IMR-90 (cell line): Measurements from ENCODE around the gene PRRC2A. TPM values are rescaled to one million over a fixed set of nuclear protein-coding genes. Genes with fewer than 3 reads are reported as not detected.
A peak's percentile ranks its signal among the peaks of the same experiment; 100 is the strongest.

Experiments
- ATAC-seq: fragments of 200-7000 bp; cut with Tn5 transposase; 2 replicates; pipeline ENCODE4 v1.9.1; 2020; ENCODE audit warnings: low read depth, mild to moderate bottlenecking, moderate library complexity
- BruUV-seq: library from RNA; stranded (reverse); fragments of 400-500 nt; replicated peaks from 2 replicates; lab custom pipeline; 2021; lab: Mats Ljungman, UMichigan
- CTCF ChIA-PET: fragments of 300-600 bp; formaldehyde crosslinking; extraction: SDS; loops from one replicate; lab custom pipeline; 2021; ENCODE audit warnings: antibody characterized with exemption; lab: Yijun Ruan, JAX
- POLR2A ChIA-PET: fragments of 300-600 bp; sonication (Branson Sonifier 250); formaldehyde crosslinking; loops from one replicate; lab custom pipeline; 2022; ENCODE audit warnings: antibody characterized with exemption; ENCODE audit not compliant: unreplicated experiment; lab: Charles Lee
- DNase-seq: peaks from one replicate; pipeline ENCODE4 v3.0.0; 2013
- H2AFZ ChIP-seq: replicated peaks from 2 replicates; pipeline ENCODE3; 2013; ENCODE audit warnings: low read length, mild to moderate bottlenecking; ENCODE audit not compliant: poor library complexity
- H2AK5ac ChIP-seq: 2 replicates; pipeline ENCODE4 v1.6.1; 2013; ENCODE audit warnings: low read depth, low read length, inconsistent platforms
- H2AK9ac ChIP-seq: replicated peaks from 2 replicates; pipeline ENCODE3; 2013; ENCODE audit warnings: mild to moderate bottlenecking, low read depth, low read length, moderate library complexity; ENCODE audit not compliant: poor library complexity
- H2BK120ac ChIP-seq: 2 replicates; pipeline ENCODE4 v1.6.1; 2013; ENCODE audit warnings: low read depth, low read length, inconsistent platforms
- H2BK15ac ChIP-seq: 3 replicates; pipeline ENCODE4 v1.6.1; 2013; ENCODE audit warnings: low read depth, low read length, inconsistent platforms
- H2BK20ac ChIP-seq: 2 replicates; pipeline ENCODE4 v1.6.1; 2013; ENCODE audit warnings: low read depth, mild to moderate bottlenecking, inconsistent platforms, low read length, moderate library complexity
- H2BK5ac ChIP-seq: 2 replicates; pipeline ENCODE4 v1.6.1; 2013; ENCODE audit warnings: mild to moderate bottlenecking, low read depth, low read length, inconsistent platforms; ENCODE audit not compliant: poor library complexity, severe bottlenecking
- H3K14ac ChIP-seq: replicated peaks from 2 replicates; pipeline ENCODE4 v1.6.1; 2013; ENCODE audit warnings: low read depth, low read length, inconsistent platforms
- H3K18ac ChIP-seq: 2 replicates; pipeline ENCODE4 v1.6.1; 2013; ENCODE audit warnings: low read depth, low read length, control low read depth
- H3K23ac ChIP-seq: 2 replicates; pipeline ENCODE4 v1.6.1; 2013; ENCODE audit warnings: low read depth, low read length, inconsistent platforms
- H3K27ac ChIP-seq: 2 replicates; pipeline ENCODE4 v1.5.1; 2013; ENCODE audit warnings: mild to moderate bottlenecking, control low read depth, low read length; ENCODE audit not compliant: insufficient read depth
- H3K27me3 ChIP-seq: 2 replicates; pipeline ENCODE4 v1.6.1; 2013; ENCODE audit warnings: low read length; ENCODE audit not compliant: control insufficient read depth, insufficient read depth
- H3K36me3 ChIP-seq: 2 replicates; pipeline ENCODE4 v1.6.1; 2013; ENCODE audit warnings: low read length, mixed read lengths; ENCODE audit not compliant: control insufficient read depth, insufficient read depth
- H3K4ac ChIP-seq: 2 replicates; pipeline ENCODE4 v1.6.1; 2013; ENCODE audit warnings: low read depth, low read length, inconsistent platforms
- H3K4me1 ChIP-seq: 2 replicates; pipeline ENCODE4 v1.6.1; 2013; ENCODE audit warnings: low read length, mixed read lengths; ENCODE audit not compliant: control insufficient read depth, insufficient read depth
- H3K4me2 ChIP-seq: 2 replicates; pipeline ENCODE4 v1.6.1; 2013; ENCODE audit warnings: low read depth, mild to moderate bottlenecking, control low read depth, low read length, moderate library complexity
- H3K4me3 ChIP-seq: 2 replicates; pipeline ENCODE4 v1.5.1; 2013; ENCODE audit warnings: low read depth, mild to moderate bottlenecking, control low read depth, low read length, moderate library complexity; ENCODE audit not compliant: insufficient read depth
- H3K56ac ChIP-seq: 2 replicates; pipeline ENCODE4 v1.6.1; 2013; ENCODE audit warnings: low read length, inconsistent platforms; ENCODE audit not compliant: insufficient read depth; ENCODE audit errors: extremely low read depth
- H3K79me1 ChIP-seq, 2 experiments: 2 replicates each; pipeline ENCODE4 v1.6.1; 2013; ENCODE audit warnings: low read length in 2 of 2, inconsistent platforms in 1 of 2, low read depth in 1 of 2
- H3K9ac ChIP-seq: 2 replicates; pipeline ENCODE4 v1.6.1; 2013; ENCODE audit warnings: low read depth, low read length, control low read depth
- H3K9me1 ChIP-seq: 2 replicates; pipeline ENCODE4 v1.6.1; 2013; ENCODE audit warnings: low read length, inconsistent platforms; ENCODE audit not compliant: insufficient read depth
- H3K9me3 ChIP-seq: 2 replicates; pipeline ENCODE4 v1.6.1; 2013; ENCODE audit warnings: low read length; ENCODE audit not compliant: control insufficient read depth, insufficient read depth
- H4K20me1 ChIP-seq: 2 replicates; pipeline ENCODE4 v1.6.1; 2013; ENCODE audit warnings: low read length, inconsistent platforms; ENCODE audit not compliant: insufficient read depth
- H4K5ac ChIP-seq: 2 replicates; pipeline ENCODE4 v1.6.1; 2013; ENCODE audit warnings: mild to moderate bottlenecking, low read depth, low read length, control low read depth
- H4K8ac ChIP-seq, 2 experiments: 2 replicates each; pipeline ENCODE4 v1.6.1; 2013; ENCODE audit warnings: low read depth in 2 of 2, low read length in 2 of 2, control low read depth in 1 of 2, inconsistent platforms in 1 of 2
- H4K91ac ChIP-seq: 2 replicates; pipeline ENCODE4 v1.6.1; 2013; ENCODE audit warnings: low read depth, low read length, inconsistent platforms; ENCODE audit not compliant: insufficient read depth
- BHLHE40 ChIP-seq: fragments of 150-350 bp; IDR thresholded peaks from 2 replicates; pipeline ENCODE4 v1.6.1; 2016; ENCODE audit warnings: mild to moderate bottlenecking, low read depth, low read length
- CEBPB ChIP-seq: IDR thresholded peaks from 2 replicates; pipeline ENCODE4 v1.6.1; 2012; ENCODE audit warnings: low read depth, low read length, improper control_type of control experiment
- CHD1 ChIP-seq: IDR thresholded peaks from 2 replicates; pipeline ENCODE4 v1.6.1; 2012; ENCODE audit warnings: low read depth, low read length, improper control_type of control experiment
- CTCF ChIP-seq: conservative IDR thresholded peaks from 2 replicates; pipeline ENCODE4 v1.5.1; 2012; ENCODE audit warnings: mild to moderate bottlenecking, low read depth, low read length, improper control_type of control experiment
- MAFK ChIP-seq: IDR thresholded peaks from 2 replicates; pipeline ENCODE4 v1.6.1; 2012; ENCODE audit warnings: low read depth, low read length, improper control_type of control experiment
- MAZ ChIP-seq: IDR thresholded peaks from 2 replicates; pipeline ENCODE4 v1.6.1; 2012; ENCODE audit warnings: low read depth, mild to moderate bottlenecking, low read length, improper control_type of control experiment, moderate library complexity, borderline replicate concordance
- MXI1 ChIP-seq: IDR thresholded peaks from 2 replicates; pipeline ENCODE4 v1.6.1; 2012; ENCODE audit warnings: low read depth, mild to moderate bottlenecking, low read length, moderate library complexity, borderline replicate concordance
- RAD21 ChIP-seq: IDR thresholded peaks from 2 replicates; pipeline ENCODE4 v1.6.1; 2012; ENCODE audit warnings: low read length, improper control_type of control experiment
- RFX5 ChIP-seq: IDR thresholded peaks from 2 replicates; pipeline ENCODE4 v1.8.0; 2012; ENCODE audit warnings: low read depth, mild to moderate bottlenecking, low read length, moderate library complexity
- USF2 ChIP-seq: fragments of 150-350 bp; IDR thresholded peaks from 2 replicates; pipeline ENCODE4 v1.6.1; 2017; ENCODE audit warnings: mild to moderate bottlenecking, antibody characterized with exemption, low read length, low read depth
- WGBS, 2 experiments: methylation state at CpG; one replicate each; pipeline versions ENCODE4 v1.1.5 to v1.1.7; 2013; ENCODE audit warnings: missing lambda C conversion rate in 2 of 2; ENCODE audit not compliant: insufficient read length in 1 of 2; ENCODE audit errors: extremely low coverage in 2 of 2; 5-methylcytosine and 5-hydroxymethylcytosine counted together
- dilution Hi-C: fragments of 300-500 bp; cut with HindIII; formaldehyde crosslinking; loops from one replicate; pipeline ENCODE4 v1.14.3; 2018; ENCODE audit warnings: low sequenced_read_pairs; ENCODE audit not compliant: unreplicated experiment
- in situ Hi-C: fragments of 300-500 bp; cut with MboI; formaldehyde crosslinking; loops from 3 replicates; pipeline ENCODE4 v1.14.3; 2019; ENCODE audit warnings: low sequenced_read_pairs, inconsistent platforms, mixed read lengths
- intact Hi-C: fragments of 100-400 bp; cut with micrococcal nuclease; formaldehyde crosslinking; loops from 2 replicates; pipeline ENCODE4 v1.10.0; 2022
- polyA plus RNA-seq, 3 experiments: library from polyadenylated mRNA; depleted of rRNA; stranded (reverse); fragments of >200 nt; gene quantifications; 2 replicates each; pipeline ENCODE4 v1.2.3, GENCODE V29; 2012; ENCODE audit warnings: low replicate concordance in 1 of 3
- total RNA-seq: library from RNA; depleted of rRNA; stranded (reverse); fragments of >200 nt; gene quantifications from 2 replicates; pipeline ENCODE4 v1.2.3, GENCODE V29; 2012

PRRC2A gene
- total and polyA plus RNA-seq, 2 of the 4 experiments (the other 2 are of a cell fraction) = 7.7 to 88.6 TPM

- no TSS peak for BruUV-seq
- peak within 1 kb of the TSS; percentile 93 for H3K14ac ChIP-seq
- WGBS, 2 experiments = 0% methylated on average over 5 of the region's 39 CpGs; no CpG with 5 or more reads in 1 of the 2 experiments
- H3K4ac ChIP-seq = peak within 1 kb of the TSS; percentile 80
- TF ChIP-seq MAZ = peak; percentile 11; the same call in 1 of the 2 replicates
- TF ChIP-seq RAD21 = no peak
- TF ChIP-seq BHLHE40 = peak; percentile 48; the same call in 1 of the 2 replicates
- no peak for TF ChIP-seq MAFK
- no peak for TF ChIP-seq CTCF
- peak; percentile 57 for TF ChIP-seq CEBPB
- TF ChIP-seq MXI1 = peak; percentile 74; the same call in 1 of the 2 replicates
- no peak for TF ChIP-seq CHD1
- no peak for TF ChIP-seq USF2
- no peak for TF ChIP-seq RFX5
- CTCF ChIA-PET = interaction anchor here (1.3 kb wide), 1 partner anchor 13 kb away, joined by 5 read pairs; the partner anchor contains the start of gene BAG6
- H3K9ac ChIP-seq = peak within 1 kb of the TSS; percentile 78
- peak within 1 kb of the TSS; percentile 74 for H3K4me3 ChIP-seq
- H3K79me1 ChIP-seq = peaks cover 16 to 84% of the 10 kb centered on the region in 2 experiments
- in situ Hi-C loops (no loop called here), intact Hi-C loops (loop anchor here (2.0 to 5.0 kb wide), 2 partner anchors 118 to 167 kb away; partner anchors contain the start of genes ATP6V1G2 and NFKBIL1), dilution Hi-C loops (no loop called here)
- peak within 1 kb of the TSS; percentile 90 for H4K91ac ChIP-seq
- ATAC-seq (peak; percentile 32), DNase-seq (peak; percentile 94)
- H2AK9ac ChIP-seq = peak within 1 kb of the TSS; percentile 99
- H4K20me1 ChIP-seq = no peaks in the 10 kb centered on the region; the same call in none of the 2 replicates
- H2BK20ac ChIP-seq = peak within 1 kb of the TSS; percentile 65
- peak within 1 kb of the TSS; percentile 96 for H2AK5ac ChIP-seq
- H3K27ac ChIP-seq = peak within 1 kb of the TSS; percentile 87
- H3K36me3 ChIP-seq = peaks cover 33% of the 10 kb centered on the region
- peak within 1 kb of the TSS; percentile 82 for H2BK5ac ChIP-seq
- H3K27me3 ChIP-seq = no peaks in the 10 kb centered on the region
- peak within 1 kb of the TSS; percentile 90 for H2AFZ ChIP-seq
- peak within 1 kb of the TSS; percentile 75 for H2BK120ac ChIP-seq
- peak within 1 kb of the TSS; percentile 63; the same call in 2 of the 3 replicates for H2BK15ac ChIP-seq
- peak within 1 kb of the TSS; percentile 87 for H3K4me2 ChIP-seq
- peak within 1 kb of the TSS; percentile 30 for H3K18ac ChIP-seq
- POLR2A ChIA-PET = no interaction called here
- peak within 1 kb of the TSS; percentile 48 for H4K5ac ChIP-seq
- H3K23ac ChIP-seq = peak within 1 kb of the TSS; percentile 93
- H4K8ac ChIP-seq = peak within 1 kb of the TSS; percentile 61 to 98
- H3K56ac ChIP-seq = peak within 1 kb of the TSS; percentile 86
- H3K9me3 ChIP-seq = no peaks in the 10 kb centered on the region
- H3K9me1 ChIP-seq = 0 out of 2 replicates have a peak, but pooled peaks cover 3% of the 10 kb centered on the region
- H3K4me1 ChIP-seq = peaks cover 14% of the 10 kb centered on the region
Observed at GRCh38 chr6:31664790-31665500, 44.4 kb downstream of the PRRC2A start, which contains the start of gene GPANK1. TSS of gene GPANK1 (minus strand) at chr6:31664997. CDS start at chr6:31664478, 519 bp downstream.
